Stimulated activated CD8-positive, alpha-beta memory T cell treated with anti-CD3 and anti-CD28 coated beads, Interleukin-12 subunit alpha, Interleukin-12 subunit beta, amount 100 ng/mL, for 4 hours (primary cell): Measurements from ENCODE around the gene NMUR1.

Experiments used
- DNase-seq: peaks from one replicate; pipeline ENCODE4 v3.0.0-alpha.2; 2020; ENCODE audit warnings: low read depth

NMUR1 gene

DNA sequence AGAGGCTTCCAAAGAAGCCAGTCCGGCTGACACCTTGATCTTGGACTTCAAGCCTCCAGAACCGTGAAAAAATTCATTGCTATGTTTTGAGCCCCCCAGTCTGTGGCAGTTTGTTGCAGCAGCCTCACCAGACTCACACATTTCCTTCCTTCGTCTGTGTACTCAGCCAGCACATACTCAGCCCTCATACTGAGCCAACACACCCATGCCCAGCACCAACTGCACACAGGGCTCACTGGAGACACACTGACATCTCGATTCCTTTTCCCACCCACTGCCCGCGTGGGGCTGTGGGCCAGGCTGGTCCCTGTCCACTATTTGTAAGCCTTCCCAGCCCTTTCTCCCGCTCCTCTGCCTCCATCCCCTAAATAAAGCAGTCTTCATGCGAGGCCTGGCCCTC is 24.1 kb upstream of the NMUR1 start:
- DNase-seq: no peak

- no peak for DNase-seq
Observed at GRCh38 chr2:231552752-231553151, 22.5 kb upstream of the NMUR1 start.

DNA sequence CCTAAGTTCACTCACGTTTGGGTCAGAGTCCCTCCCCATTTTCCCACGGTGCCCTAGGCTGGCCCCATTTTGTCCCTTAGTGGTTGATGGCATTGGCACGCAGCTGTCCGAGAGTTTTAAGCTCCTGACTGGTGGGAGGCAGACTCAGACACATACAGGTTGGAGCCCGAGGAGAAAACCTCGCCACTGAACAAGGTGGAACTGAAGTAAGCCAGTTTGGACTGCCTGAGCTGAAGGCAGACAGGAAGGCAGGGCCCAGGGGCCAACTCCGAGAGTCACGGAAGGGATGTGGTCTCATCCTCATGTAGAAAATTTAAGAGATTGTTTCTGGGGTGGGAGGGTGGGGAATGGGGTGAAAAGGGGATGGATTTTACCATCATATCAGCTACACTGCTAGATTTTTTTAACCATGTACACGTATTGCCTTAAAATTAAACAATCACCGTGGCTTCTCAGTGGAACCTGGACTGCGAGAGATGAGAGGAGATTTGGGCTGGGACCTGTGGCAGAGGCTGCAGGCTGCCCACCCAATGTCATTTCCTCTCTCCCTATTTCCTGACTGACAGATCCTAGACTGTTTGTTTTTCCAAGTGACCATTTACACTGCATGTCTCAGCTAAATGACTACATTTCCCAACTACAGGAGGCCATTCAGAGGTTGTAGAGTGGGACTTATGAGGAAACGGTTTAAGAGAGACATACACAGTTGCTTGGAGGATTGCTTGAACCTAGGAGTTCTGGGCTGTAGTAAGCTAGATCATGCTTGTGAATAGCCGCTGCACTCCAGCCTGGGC is 19.4 kb upstream of the NMUR1 start:
- no peak for DNase-seq

- DNase-seq: no peak
Observed at GRCh38 chr2:231548752-231549151, 18.5 kb upstream of the NMUR1 start.

DNA sequence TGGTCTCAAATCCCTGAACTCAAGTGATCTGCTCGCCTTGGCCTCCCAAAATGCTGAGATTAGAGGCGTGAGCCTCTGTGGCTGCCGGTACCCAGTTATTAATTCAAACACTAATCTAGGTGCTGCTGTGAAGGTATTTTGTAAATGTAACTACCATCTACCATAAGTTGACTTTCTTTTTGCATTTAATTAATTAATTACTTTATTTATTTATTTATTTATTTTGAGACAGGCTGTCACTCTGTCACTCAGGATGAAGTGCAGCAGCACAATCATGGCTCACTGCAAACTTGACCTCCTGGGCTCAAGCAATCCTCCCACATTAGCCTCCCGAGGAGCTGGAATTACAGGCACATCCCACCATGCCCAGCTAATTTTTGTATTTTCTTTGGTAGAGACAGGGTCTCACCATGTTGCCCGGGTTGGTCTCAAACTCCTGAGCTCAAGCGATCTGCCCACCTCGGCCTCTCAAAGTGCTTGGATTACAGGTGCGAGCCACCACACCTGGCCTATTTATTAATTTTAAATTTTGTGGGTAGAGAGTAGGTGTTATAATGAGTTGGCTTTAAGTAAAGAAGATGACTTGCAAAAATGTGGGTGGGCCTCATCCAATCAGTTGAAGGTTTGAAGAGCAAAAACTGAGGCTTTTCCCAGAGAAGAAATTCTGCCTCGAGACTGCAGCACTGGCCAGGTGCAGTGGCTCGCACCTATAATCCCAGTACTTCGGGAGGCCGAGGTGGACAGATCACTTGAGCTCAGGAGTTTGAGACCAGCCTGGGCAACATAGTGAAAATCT is 17.3 kb upstream of the NMUR1 start:
- DNase-seq: no peak

DNA sequence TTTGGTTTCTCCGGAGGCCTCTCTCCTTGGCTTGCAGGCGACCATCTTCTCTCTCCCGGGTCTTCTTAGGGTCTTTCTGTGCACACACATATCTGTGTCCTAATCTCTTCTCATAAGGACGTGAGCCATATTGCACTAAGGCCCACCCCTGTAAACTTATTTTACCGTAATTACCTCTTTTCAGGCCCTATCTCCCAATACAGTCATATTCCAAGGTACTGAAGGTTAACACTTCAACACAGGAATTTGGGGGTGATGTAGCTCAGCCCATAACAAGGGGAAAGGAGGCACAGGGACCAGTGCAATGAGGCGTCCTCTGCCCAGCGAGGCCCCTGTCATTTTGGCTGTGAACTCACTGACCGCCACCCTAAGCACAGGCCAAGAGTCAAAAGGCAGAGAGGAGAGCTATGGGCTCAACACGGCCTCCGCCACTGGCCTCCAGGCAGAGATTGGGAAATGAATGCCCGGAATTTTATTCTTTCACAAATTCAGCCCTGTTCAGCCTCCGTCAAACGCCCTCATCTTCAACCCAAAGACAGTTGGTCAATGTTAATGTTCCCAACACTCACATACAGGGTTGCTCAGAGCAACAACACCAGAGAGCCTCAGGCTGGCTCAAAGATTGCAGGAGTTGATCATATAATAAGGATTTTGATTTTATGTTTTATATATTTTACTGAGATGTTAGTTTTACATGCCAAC is 15.9 kb upstream of the NMUR1 start:
- no peak for DNase-seq

DNA sequence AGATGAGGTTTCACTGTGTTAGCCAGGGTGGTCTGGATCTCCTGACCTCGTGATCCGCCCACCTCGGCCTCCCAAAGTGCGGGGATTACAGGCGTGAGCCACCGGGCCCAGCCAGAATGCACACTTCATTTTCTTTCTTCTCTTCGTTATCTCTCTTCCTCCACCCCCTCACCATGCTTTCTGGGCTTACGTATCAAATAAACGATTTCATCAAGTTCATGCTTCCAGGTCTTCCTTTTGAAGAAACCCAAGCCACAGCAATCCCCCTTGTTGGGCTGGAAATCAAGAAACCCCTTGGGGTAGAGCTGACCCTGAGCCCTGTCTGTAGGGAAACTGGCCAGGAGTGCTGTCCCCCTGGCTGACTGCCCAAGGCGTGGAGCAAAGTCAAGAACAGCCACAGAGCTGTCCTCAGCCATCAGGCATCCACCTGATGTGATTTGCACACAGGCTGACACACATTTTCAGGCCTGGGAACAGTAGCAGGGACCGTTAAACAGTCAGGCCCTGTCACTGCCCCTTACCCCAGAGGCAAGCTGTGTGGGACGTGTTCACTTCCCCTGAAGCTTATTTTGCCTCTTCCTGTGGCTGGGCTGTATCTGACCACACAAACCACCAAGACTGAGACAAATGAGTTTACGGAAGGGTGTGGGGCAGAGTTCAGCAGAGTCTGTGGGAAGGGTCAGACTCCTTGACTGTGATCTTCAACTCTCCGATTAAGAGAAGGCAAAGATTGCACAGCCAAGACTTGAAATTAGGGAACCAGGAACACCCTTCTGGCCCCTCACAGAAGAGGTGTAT is 15.1 kb upstream of the NMUR1 start:
- peak; percentile 45 for DNase-seq

- DNase-seq: no peak
Observed at GRCh38 chr2:231542136-231542535, 11.9 kb upstream of the NMUR1 start.

GRCh38 chr2:231541645-231542044 is 11.4 kb upstream of the NMUR1 start:
- DNase-seq: no peak

GRCh38 chr2:231539991-231540390 is 9.7 kb upstream of the NMUR1 start:
- DNase-seq: no peak

- DNase-seq: no peak
Observed at GRCh38 chr2:231535961-231536360, 5.7 kb upstream of the NMUR1 start.

- DNase-seq: no peak
Observed at GRCh38 chr2:231533777-231534125, 3.5 kb upstream of the NMUR1 start.

GRCh38 chr2:231533086-231533776 is 3.0 kb upstream of the NMUR1 start:
- DNase-seq: no peak

DNA sequence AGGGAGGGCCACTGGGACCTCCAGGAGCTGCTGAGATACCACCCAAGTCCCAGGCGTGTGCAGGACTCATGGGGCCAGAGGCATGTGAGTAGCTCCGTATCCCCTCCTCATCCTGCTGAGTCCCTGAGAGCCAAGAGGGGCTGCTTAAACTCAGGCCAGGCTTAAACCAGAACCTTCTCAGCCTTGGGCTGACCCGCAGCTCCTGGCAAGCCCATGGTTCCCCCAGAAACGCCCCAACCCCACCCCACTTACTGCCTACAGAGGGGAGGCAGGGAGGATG is 2.5 kb upstream of the NMUR1 start:
- no peak for DNase-seq

DNA sequence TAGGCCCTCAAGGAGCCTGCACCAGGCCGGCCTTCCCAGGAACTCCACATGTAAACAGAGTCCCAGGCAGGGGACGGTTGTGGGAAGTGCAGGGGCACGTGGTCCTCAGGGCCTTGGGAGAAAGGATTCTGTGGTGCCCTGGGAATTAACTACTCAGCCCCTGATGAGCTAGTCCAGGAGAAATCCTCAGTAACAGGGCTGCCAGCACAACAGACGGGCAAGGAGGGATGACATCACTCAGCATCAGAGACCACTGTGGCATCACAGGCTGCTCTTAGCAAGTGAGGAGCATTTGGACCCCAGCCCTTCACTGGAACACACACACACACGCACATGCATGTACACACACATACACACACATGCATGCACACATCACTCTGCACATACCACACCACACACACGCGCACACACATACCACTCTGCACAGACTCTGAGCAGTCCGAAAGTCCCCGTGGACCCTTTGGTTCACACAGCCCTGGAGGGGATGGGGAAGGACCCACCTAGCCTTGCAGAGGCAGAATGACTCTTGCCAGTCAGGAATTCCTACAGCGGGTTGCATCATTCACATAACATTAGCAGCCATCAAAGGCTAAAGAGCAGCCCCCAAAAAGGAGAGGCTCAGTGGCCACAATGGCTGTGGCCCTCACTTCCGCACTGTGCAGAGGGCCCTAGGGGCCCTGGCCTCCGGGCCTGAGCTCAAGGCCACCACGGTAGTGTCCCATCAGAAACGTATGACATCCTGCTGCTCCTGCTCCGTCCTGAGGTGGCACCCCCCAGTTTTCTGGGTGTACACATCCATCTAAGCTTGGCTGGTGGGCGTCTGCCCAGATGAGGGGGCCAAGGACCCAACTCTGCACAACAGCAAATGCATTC is 1.9 kb upstream of the NMUR1 start:
- no peak for DNase-seq

DNA sequence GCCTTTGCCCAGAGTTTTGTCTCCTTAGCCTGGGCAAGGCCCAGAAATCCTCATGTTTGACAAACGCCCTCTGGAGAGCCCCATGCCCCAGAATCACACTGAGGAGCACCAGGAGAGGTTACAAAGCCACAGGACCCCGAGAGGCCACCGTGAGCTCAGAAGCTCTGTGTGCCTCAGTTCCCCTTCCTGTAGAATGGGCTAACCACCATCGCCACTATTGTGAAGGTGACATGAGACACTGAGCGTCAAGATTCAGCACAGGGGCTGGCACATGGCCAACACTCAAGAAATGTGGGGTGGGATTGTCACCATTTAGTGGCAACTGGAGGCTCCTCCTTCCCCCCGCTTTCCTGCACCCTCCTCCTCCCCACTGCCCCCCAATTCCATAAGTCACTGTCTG is 1.2 kb upstream of the NMUR1 start:
- no peak for DNase-seq

GRCh38 chr2:231528636-231529030 is 1.6 kb downstream of the NMUR1 start:
- no peak for DNase-seq

DNA sequence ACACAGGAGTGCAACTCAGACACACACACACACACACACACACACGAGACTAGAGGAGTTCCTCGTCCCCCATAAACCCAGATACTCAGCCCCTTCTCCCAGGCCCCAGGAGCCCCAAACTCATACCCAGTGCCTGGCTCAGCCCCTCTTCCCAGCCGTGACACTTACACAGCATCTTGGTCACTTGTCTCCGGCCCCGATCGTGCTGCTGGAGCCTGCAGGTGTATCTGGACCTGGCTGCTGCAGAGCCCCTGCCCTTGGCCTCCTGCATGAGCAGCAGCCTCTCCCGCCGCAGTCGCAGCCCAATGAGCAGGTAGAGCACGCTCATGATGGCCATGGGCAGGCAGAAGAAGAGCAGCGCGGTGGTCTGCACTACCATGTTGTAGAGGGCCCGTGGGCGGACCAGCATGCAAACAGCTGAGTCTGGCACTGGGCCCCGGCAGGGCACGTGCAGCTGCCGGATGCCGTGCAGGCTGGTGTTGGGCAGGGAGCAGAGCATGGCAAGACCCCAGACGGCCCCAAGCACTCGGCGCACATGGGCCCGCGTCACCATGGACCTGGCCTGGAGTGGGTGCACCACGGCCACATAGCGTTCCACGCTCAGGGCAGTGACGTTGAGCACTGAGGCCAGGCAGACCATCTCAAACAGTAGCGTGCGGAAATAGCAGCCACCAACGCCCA is 2.1 kb downstream of the NMUR1 start:
- no peak for DNase-seq

DNA sequence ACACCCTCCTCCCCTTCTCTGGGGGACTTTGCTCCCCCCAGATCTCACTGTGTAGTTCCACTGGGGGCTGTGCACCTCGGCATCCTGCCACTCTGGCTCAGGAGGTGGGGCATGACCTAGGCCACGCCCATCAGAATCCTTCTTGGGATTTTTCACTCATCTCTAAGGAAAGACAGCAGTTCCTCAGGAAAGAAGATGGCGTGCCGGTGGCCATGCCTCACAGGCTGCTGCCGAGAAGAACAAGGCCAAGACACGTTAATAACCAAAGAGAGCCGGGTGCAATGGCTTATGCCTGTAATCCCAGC is 3.2 kb downstream of the NMUR1 start:
- no peak for DNase-seq

GRCh38 chr2:231526341-231527090 is 3.7 kb downstream of the NMUR1 start:
- no peak for DNase-seq
